GM18861 (cell line): Measurements from ENCODE around the gene DGUOK.
"Not testable (repeated sequence)": the region's sequence is repeated elsewhere in the genome, so short reads cannot be mapped to it uniquely, and the experiment has no call there.

ENCODE experiments used
- ATAC-seq: cut with Tn5 transposase; IDR thresholded peaks from one replicate; pipeline ENCODE4 v1.9.1; 2021; ENCODE audit not compliant: unreplicated experiment

Gene DGUOK

DNA sequence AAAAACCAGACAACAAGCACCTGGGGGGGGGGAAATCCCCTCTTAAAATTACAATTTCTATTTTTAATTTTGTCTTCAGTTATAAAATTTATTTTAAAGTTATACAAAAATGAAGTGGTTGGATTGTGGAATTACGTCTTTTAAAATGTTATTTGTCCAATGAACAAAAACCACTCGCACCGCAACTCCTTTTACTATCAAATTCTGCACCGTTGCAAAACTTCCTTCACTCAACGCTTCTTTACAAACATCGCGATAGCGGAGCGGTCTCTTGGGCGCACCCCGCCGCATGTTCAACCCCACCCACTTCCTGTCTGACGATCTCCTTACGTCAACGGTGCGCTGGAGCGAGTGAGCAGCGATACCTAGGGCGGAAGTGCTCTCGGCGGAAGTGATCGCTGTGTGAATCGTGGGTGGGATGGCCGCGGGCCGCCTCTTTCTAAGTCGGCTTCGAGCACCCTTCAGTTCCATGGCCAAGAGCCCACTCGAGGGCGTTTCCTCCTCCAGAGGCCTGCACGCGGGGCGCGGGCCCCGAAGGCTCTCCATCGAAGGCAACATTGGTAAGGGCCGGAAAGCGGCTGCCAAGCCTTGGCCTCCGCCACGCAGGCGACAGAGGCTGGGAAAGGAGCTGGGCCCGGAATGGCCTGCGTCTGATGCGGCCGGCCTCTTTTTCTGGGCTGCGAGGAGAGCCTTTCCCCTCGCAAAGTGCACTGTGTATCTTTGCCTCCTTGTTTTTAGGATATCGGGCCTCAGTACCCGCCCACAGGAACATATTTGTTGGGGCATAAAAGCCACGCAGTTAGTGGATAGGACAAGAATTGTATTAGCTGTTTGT is at the start of gene DGUOK:
DGUOK (plus strand) TSS at position 388 of the 835 bp plus-strand sequence; CDS start at position 419, 31 bp downstream.
- ATAC-seq, result peak; percentile 96

GRCh38 chr2:73877071-73877802 is 49.4 kb upstream of the DGUOK start:
- no peak for ATAC-seq

DNA sequence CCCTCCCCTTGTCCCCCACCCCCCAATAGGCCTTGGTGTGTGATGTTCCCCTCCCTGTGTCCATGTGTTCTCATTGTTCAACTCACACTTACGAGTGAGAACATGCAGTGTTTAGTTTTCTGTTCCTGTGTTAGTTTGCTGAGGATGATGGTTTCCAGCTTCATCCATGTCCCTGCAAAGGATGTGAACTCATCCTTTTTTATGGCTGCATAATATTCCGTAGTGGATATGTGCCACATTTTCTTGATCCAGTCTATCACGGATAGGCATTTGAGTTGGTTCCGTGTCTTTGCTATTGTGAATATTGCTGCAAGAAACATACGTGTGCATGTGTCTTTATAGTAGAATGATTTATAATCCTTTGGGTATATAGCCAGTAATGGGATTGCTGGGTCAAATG is 48.7 kb upstream of the DGUOK start:
- not testable (repeated sequence) for ATAC-seq

DNA sequence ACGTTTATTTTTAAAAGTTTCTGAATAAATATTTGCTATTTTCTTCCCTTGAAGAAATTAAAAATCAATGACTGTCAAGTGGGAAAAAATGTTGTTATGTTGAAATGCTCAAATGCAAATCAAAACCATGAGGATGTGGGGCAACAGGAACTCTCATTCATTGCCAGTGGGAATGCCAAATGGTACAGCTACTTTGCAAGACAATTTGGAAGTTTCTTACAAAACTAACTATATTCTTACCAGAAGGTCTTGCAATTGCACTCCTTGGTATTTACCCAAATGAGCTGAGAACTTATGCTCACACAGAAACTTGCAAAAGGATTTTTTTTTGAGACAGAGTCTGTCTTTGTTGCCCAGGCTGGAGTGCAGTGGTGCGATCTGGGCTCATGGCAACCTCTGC is 41.3 kb upstream of the DGUOK start:
- no peak for ATAC-seq

- no peak for ATAC-seq
Measured at GRCh38 chr2:73886357-73886756, 40.3 kb upstream of the DGUOK start.

GRCh38 chr2:73887596-73888353 is 38.9 kb upstream of the DGUOK start:
- ATAC-seq, result not testable (repeated sequence)

- ATAC-seq, result no peak
Measured at GRCh38 chr2:73888388-73888787, 38.3 kb upstream of the DGUOK start.

DNA sequence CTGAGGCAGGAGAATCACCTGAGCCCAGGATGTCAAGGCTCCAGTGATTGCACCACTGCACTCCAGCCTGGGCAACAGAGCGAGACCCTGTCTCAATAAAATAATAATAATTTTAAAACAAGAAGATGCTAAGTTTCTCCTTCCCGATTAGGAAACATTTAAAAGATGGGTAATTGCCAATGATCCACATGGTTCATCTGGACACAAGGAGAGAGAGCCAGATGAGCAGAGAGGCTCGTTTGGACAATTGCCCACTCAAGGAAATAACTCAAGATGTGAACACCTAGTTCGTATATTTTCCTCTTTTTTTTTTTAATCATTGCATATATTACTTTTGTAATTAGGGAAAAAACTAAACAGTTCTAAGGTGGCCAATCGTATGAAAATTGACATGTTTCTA is 37.5 kb upstream of the DGUOK start:
- ATAC-seq, result no peak

DNA sequence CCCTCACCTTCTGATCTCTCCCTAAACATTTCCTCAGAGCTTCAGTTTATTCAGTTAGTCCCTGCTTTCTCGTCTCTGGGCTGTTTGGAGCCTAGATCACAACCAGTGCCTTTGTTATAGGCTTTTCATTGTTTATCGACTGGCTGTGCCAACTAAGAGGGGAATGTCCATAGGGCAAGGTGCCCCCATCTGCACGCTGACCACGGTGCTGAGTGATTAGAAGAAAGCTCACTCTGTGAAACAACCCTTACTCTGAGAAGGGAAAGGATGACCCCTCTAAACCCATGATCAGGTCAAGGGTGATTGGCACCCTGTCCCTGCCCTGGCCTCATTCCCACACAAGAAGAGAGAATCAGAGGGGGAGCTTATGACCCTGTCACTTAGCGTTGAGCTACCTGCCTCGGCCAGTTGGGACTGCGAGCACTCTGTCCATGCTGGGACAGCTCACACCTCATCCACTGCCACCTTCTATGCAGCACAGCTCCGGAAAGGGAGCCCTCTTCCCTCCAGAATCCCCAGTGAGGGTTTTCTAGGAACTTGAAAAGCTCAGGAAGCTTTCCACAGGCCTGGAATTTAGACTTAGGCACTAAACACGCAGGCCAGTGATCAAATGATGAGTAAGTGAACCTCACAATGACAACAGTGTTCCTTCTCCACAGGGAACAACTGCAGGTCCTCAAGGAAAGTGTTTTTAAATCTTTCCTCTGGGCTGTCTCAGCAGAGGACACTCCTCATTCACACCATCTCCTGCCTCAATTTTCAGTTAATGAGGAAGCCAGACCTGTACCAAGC is 36.2 kb upstream of the DGUOK start:
- no peak for ATAC-seq

GRCh38 chr2:73891276-73891901 is 35.3 kb upstream of the DGUOK start:
- no peak for ATAC-seq

- ATAC-seq, result no peak
Measured at GRCh38 chr2:73892631-73893329, 33.9 kb upstream of the DGUOK start, which contains the start of gene ACTG2. ACTG2 (plus strand) TSS chr2:73893008; CDS start chr2:73901312, 8,304 bp downstream.

DNA sequence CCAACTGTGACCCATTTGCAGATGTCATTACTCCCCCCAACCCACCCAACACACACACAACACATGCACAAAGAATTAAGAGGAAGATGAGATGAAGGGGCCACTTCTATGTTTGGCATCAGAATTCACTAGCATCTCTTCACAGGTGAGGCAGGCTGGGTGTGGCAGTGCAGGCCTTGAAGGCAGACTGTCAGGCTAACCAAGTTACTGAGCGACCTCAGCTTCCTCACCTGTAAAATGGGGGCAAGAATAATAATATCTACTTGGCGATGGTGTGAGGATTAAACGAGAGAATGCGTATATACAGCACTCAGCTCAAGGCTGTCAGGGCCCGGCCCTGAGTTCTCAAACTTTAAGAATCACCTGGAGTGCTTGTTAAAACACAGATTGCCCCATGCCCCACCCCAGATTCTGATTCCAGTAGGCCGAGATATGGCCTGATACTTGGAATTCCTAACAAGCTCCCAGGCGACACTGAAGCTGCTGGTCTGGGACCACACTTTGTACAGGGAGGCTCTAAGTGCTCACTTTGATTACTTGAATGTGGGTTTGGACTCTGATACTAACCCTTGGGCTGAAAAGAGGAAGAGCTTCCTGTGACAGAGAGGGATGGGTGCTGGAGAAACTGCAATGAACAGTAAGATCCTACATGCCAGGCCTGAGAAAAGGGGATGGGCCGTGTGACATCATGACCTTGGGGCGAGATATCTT is 32.8 kb upstream of the DGUOK start:
- ATAC-seq, result no peak

- no peak for ATAC-seq
Measured at GRCh38 chr2:73894475-73894850, 32.2 kb upstream of the DGUOK start.

- no peak for ATAC-seq
Measured at GRCh38 chr2:73894877-73895276, 31.8 kb upstream of the DGUOK start.

DNA sequence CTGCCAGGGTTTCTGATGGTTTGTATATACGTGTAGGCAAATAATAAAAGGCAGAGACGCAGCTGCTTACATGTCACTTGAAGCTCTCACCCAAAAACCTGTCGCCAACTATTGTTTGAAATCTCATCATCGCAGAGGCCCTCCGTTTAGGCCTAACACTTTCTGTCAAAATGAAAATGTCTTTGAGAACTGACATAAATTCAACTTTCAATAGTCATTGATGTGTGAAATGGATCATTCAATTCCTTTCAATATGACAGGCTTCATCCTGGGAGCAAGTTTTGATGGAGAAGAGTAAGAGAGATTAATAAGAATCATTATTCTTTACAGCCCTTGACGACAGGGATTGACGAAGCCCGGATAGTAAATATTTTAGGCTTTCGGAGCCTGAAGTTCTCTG is 31.2 kb upstream of the DGUOK start:
- no peak for ATAC-seq

GRCh38 chr2:73896362-73897239 is 30.1 kb upstream of the DGUOK start:
- peak; percentile 77 for ATAC-seq

- no peak for ATAC-seq
Measured at GRCh38 chr2:73897240-73897583, 29.5 kb upstream of the DGUOK start.

DNA sequence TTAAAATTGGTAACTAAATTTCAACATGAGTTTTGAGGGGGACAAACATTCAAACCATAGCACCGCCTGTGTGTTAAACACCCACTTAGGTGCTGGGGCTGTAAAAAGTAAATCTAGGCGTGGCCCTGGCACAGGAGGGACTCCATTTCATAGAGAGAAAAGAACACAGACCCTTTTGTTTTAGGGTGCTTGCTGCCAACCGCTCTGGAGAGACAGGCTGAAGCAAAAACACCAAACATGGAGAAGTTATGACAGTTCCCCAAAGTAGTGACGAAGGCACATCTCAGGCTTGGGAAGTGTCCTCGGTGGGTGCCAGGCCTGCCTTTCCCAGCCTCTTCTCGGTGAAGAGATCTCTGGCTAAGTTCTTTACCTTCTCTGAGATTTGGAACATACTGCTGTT is 28.7 kb upstream of the DGUOK start:
- no peak for ATAC-seq
